ENCODE measurements around the gene DHX36. TPM values are rescaled to one million over a fixed set of nuclear protein-coding genes. Genes with fewer than 3 reads are reported as not detected.

The DHX36 gene
- polyA plus RNA-seq, 3 donors = 4.7 to 31.5 (median 5.7) TPM

DNA sequence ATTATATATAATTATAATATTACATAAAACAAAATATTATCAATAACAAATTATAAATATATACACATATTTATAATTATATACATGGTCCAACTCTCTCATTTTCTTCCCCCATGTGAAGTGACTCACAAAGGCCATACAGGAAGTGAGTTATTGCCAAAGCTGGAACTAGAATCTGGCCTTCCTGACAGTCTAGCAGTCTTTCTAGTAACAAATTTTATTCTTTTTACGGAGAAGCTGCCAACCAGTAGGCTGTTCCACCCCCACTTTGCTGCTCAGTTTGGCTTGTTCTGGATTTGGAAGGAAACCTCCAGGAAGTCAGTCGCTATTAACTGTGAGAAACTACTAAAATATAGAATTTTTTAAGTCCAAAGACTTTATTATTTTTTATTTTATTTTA lies 79.6 kb downstream of the DHX36 start:
- Histone ChIP-seq H4K20me1 (ENCODE audit: insufficient read depth, low read length) (no peaks in the 10 kb centered on the region), H3K36me3 (replicated peaks in 1 of 2; ENCODE audit: control insufficient read depth in 1 of 2, insufficient read depth in 2 of 2, low read length in 2 of 2) (no peaks in the 10 kb centered on the region), H3K4me3 (replicated peaks in 1 of 3; ENCODE audit: low read depth in 2 of 3, low read length in 3 of 3) (no peak overlapping the region), H3K4me2 (replicated peaks; ENCODE audit: extremely low read depth, low read length, poor library complexity, severe bottlenecking) (no peak overlapping the region), H3K9me3 (replicated peaks in 1 of 2; ENCODE audit: control insufficient read depth in 1 of 2, insufficient read depth in 1 of 2, low read length in 2 of 2) (no peaks in the 10 kb centered on the region), H3K9ac (ENCODE audit: insufficient read depth, low read length, poor library complexity, severe bottlenecking) (no peak overlapping the region), H3K27ac (ENCODE audit: low read depth in 1 of 2, low read length in 2 of 2) (no peak overlapping the region), H2AFZ (ENCODE audit: insufficient read depth, low read depth, low read length, poor library complexity, severe bottlenecking) (no peak overlapping the region), H3K27me3 (ENCODE audit: control insufficient read depth in 2 of 2, insufficient read depth in 2 of 2, low read length in 2 of 2) (no peaks in the 10 kb centered on the region), H3K4me1 (ENCODE audit: control insufficient read depth in 1 of 2, insufficient read depth in 2 of 2, low read length in 2 of 2) (no peaks in the 10 kb centered on the region), H3K79me2 (ENCODE audit: insufficient read depth, low read length) (no peaks in the 10 kb centered on the region)
- WGBS (ENCODE audit: insufficient coverage) = no CpG with 5 or more reads among the region's 2 CpGs
- TF ChIP-seq, protein P1, sequence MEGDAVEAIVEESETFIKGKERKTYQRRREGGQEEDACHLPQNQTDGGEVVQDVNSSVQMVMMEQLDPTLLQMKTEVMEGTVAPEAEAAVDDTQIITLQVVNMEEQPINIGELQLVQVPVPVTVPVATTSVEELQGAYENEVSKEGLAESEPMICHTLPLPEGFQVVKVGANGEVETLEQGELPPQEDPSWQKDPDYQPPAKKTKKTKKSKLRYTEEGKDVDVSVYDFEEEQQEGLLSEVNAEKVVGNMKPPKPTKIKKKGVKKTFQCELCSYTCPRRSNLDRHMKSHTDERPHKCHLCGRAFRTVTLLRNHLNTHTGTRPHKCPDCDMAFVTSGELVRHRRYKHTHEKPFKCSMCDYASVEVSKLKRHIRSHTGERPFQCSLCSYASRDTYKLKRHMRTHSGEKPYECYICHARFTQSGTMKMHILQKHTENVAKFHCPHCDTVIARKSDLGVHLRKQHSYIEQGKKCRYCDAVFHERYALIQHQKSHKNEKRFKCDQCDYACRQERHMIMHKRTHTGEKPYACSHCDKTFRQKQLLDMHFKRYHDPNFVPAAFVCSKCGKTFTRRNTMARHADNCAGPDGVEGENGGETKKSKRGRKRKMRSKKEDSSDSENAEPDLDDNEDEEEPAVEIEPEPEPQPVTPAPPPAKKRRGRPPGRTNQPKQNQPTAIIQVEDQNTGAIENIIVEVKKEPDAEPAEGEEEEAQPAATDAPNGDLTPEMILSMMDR (IDR thresholded peaks at IDR 0.05) = no peak
- peak; percentile 6 to 21 (median 8) for DNase-seq
- peaks cover 0 to 3% (median 0%) of the 10 kb centered on the region in 7 donors for H3K9me3 Mint-ChIP-seq
- peaks cover 9% of the 10 kb centered on the region for H3K4me1 Mint-ChIP-seq
- intact Hi-C loops (cut with micrococcal nuclease) = no loop called here
- H3K27me3 Mint-ChIP-seq (ENCODE audit: low read depth in 3 of 3) = peaks cover 0 to 1% (median 0%) of the 10 kb centered on the region in 3 donors
- H3K27ac Mint-ChIP-seq = no peak overlapping the region
- peaks cover 8 to 11% of the 10 kb centered on the region in 2 donors for H3K36me3 Mint-ChIP-seq
- no peak overlapping the region for H3K4me3 Mint-ChIP-seq

DNA sequence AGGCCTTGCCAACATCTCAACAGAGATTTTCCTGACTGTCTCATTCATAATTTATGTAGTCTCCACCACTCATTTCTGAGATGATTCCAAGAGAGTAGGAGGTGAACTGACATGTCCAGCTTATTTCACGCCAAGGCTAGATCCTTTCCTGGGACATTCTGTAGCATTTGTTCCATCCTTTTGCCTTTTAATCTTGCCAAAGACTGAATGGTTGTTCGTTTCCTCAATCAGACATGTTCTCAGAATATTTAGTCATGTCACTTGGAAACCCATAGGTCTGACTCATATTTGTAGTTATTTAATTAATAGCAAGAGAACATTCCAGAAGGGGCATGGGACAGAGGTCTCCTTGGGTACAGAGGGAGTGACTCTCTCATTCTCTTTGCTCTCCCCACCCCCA lies 80.9 kb downstream of the DHX36 start:
- intact Hi-C loops (cut with micrococcal nuclease) = no loop called here
- no peaks in the 10 kb centered on the region for H3K9me3 ChIP-seq (replicated peaks in 1 of 2; ENCODE audit: control insufficient read depth in 1 of 2, insufficient read depth in 1 of 2, low read length in 2 of 2)
- no peak for DNase-seq
- H3K79me2 ChIP-seq (ENCODE audit: insufficient read depth, low read length) = no peaks in the 10 kb centered on the region
- no peaks in the 10 kb centered on the region for H4K20me1 ChIP-seq (ENCODE audit: insufficient read depth, low read length)
- H3K4me2 ChIP-seq (replicated peaks; ENCODE audit: extremely low read depth, low read length, poor library complexity, severe bottlenecking) = no peak overlapping the region
- no CpG with 5 or more reads among the region's 2 CpGs for WGBS (ENCODE audit: insufficient coverage)
- no peak overlapping the region for H3K4me3 ChIP-seq (replicated peaks in 1 of 3; ENCODE audit: low read depth in 2 of 3, low read length in 3 of 3)
- Mint-ChIP-seq H3K27me3 (ENCODE audit: low read depth in 3 of 3) (peaks cover 0 to 1% (median 0%) of the 10 kb centered on the region in 3 donors), H3K36me3 (peaks cover 4 to 6% of the 10 kb centered on the region in 2 donors), H3K27ac (no peak overlapping the region), H3K4me3 (no peak overlapping the region), H3K9me3 (peaks cover 0 to 3% (median 0%) of the 10 kb centered on the region in 7 donors), H3K4me1 (peaks cover 9% of the 10 kb centered on the region)
- TF ChIP-seq, protein P1 (IDR thresholded peaks at IDR 0.05) = no peak
- H3K36me3 ChIP-seq (replicated peaks in 1 of 2; ENCODE audit: control insufficient read depth in 1 of 2, insufficient read depth in 2 of 2, low read length in 2 of 2) = no peaks in the 10 kb centered on the region
- no peaks in the 10 kb centered on the region for H3K4me1 ChIP-seq (ENCODE audit: control insufficient read depth in 1 of 2, insufficient read depth in 2 of 2, low read length in 2 of 2)
- H2AFZ ChIP-seq (ENCODE audit: insufficient read depth, low read depth, low read length, poor library complexity, severe bottlenecking) = no peak overlapping the region
- no peak overlapping the region for H3K9ac ChIP-seq (ENCODE audit: insufficient read depth, low read length, poor library complexity, severe bottlenecking)
- no peaks in the 10 kb centered on the region for H3K27me3 ChIP-seq (ENCODE audit: control insufficient read depth in 2 of 2, insufficient read depth in 2 of 2, low read length in 2 of 2)
- no peak overlapping the region for H3K27ac ChIP-seq (ENCODE audit: low read depth in 1 of 2, low read length in 2 of 2)

Data from CD14-positive monocyte (primary cell).